Dedifferentiated amniotic fluid mesenchymal stem cell (primary cell): ENCODE data around the gene TMX4.
"Not testable (repeated sequence)": the region's sequence is repeated elsewhere in the genome, so short reads cannot be mapped to it uniquely, and the experiment has no call there.

Experiments
- DNase-seq: peaks from one replicate; pipeline ENCODE4 v3.0.0-alpha.2; 2016; ENCODE audit errors: extremely low spot score

Gene TMX4

DNA sequence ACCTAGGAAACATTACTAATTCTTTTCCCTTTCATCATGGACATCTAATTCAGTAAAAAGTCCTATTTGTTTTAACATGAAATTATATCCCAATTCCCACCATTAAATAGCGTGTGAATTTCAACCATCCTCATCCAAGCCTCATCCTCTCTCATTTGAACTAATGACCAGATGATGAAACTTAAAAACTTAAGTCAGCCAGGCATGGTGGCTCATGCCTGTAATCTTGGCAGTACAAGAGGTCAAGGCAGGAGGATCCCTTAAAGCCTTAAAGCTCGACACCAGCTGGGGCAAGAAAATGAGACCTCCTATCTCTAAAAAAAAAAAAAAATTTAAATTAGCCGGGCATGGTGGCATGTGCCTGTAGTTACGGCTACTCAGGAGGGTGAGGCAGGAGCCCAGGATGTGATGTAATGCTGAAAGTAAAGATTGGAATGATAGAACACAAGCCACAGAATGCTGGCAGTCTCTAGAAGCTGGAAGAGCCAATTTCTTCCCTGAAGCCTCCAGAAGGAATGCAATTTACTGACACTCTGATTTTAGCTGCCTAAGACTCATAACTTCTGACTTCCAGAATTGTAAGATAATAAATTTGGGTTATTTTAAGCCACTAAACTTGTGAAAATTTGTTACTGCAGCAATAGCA lies 52.2 kb downstream of the TMX4 start:
- no peak for DNase-seq

- DNase-seq: no peak
These were observed 53.4 kb downstream of the TMX4 start for GRCh38 chr20:7966176-7966575.

DNA sequence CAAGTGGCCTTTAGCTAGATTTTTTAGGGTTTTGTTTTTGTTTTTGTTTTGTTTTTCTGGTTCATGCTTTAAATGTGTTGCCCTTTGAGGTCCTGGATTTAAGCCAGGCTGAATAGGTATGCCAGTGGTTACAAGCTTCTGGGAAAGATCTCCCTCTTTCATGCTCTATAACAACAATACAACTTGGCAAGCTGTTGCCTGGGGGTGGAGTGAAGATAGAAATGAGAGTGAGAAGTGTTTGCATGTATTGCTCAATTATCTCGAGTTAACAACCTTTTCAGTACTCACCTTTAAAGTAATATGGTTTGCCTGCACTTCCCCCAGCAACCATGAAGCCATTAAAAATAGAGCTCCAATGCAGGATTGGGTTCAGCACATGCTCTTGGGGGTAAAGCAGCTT lies 60.1 kb downstream of the TMX4 start:
- no peak for DNase-seq

- not testable (repeated sequence) for DNase-seq
These were observed 63.0 kb downstream of the TMX4 start for GRCh38 chr20:7956561-7956960.

DNA sequence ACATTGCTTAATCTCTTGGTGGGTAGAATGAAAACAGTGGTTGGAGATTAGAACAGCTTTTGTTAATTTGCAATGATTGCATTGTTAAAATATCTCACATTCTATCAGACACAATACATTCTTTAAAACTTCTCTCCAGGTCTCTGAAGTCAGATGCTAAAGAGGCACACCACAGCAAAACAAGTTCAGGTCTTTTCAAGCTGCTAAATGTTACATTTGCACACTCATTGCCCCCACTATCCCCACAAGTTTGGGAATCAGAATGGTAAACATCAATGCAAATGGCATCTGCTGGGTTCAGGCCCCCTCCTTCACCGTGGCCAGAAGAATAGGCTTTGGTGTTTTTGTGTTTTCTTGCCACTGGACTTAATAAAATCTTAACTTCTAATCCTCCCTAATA lies 69.2 kb downstream of the TMX4 start:
- no peak for DNase-seq

DNA sequence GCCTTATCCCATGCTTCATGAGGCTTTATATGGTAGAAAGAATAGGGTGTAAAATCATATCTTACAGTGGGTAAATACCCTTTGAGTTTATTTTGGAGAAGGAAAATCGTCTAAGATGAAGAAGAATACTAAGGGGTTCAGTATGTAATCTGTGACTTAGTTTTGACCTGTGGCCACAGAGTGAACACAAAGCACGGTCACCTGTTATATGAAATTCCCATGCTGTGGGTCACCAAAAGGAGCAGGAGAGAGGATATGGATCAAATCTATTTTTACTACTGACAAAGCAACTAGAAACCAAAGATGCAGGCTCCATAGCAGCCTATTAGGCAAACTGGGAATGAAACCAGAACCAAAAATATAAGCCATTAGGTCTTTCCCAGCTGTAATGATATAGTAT lies 75.7 kb downstream of the TMX4 start:
- no peak for DNase-seq

DNA sequence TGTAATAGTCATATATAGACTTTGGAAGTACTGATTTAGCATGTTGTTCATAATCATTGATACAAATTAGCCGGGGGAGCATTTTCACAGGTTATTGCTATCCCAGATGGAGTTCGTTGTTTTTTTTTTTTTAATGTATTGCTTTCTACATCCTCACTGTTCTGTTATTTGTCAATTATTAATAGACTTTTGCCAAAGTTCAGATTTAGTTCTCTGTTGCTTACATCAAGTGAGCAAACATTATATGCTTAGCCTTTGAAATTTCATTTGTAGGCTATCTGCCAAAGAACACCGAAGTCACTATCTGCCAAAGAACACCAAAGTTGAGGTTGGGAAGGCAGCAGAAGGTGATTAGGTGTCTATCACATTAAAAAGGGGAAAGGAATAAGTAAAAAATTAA lies 79.2 kb downstream of the TMX4 start, which contains the start of gene HAO1:
Gene HAO1 (minus strand): TSS at position 118 of the 400 bp plus-strand sequence. CDS start 36 bp downstream, at position 82.
- DNase-seq: no peak

DNA sequence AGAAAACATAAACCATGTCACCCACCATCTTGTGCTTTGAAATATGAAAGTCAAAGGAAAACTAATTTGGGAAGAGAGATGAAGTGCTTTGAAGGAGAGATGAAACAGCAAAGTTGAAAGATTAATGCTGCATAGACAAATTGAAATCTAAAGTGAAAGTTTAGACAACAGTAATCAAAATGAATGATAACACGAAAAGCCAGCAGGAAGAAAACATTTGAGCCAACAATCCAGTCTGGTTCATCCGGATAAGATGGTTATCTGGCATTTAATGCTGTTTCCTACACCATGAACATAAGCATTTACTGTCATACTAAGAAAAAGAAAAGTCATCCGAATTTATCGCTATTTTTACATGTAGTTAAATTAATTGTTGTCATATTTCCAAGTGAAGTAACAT lies 79.9 kb downstream of the TMX4 start:
- no peak for DNase-seq

DNA sequence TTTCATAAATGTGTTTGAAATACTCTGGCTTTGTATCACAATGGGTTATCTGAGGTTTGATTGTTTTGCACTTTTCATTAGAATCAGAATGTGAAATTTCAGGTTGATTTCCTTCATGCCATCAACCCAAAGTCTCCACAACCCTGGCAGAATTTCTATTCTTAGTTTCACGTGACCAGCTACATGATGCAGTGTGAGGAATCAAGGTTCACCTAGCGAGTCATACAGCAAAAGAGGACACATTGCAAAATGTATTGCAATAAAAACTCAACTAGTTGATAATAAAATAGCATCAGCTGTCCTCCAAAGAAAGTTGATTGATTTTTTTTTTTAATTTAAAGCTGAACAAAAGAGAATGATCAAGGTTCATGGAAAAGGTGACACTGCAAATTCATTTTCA lies 81.5 kb downstream of the TMX4 start:
- no peak for DNase-seq

- DNase-seq: no peak
These were observed 82.2 kb downstream of the TMX4 start for GRCh38 chr20:7937328-7937727.

DNA sequence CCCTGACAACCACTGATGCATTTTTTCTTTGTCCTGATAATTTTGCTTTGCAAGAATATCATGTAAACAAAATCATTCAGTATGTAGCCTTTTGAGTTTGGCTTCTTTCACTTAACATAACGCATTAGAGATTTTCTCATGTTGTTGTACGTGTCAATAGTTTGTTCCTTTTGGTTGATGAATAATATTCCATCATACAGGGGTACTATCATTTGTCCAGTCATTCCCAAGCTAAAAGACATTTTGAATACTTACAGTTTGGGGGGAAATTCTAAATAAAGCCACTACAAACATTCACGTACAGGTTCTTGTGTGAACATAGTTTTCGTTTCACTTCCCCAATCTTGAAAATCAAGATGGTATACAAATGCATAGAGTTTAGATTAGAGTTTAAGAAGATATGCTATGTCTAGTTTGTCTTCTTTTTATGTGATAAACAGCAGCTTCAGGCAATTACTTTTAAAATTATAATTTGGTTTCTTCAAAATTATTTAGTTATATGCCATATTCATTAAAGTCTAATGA lies 84.5 kb downstream of the TMX4 start:
- no peak for DNase-seq

- DNase-seq: no peak
These were observed 86.2 kb downstream of the TMX4 start for GRCh38 chr20:7933346-7933745.

- no peak for DNase-seq
These were observed 89.2 kb downstream of the TMX4 start for GRCh38 chr20:7930343-7930742.
